M059J (cell line): ENCODE data around the gene TM4SF18. TPM values are rescaled to one million over a fixed set of nuclear protein-coding genes. Genes with fewer than 3 reads are reported as not detected.

ENCODE experiments used
- DNase-seq: peaks from one replicate; pipeline ENCODE4 v3.0.0-alpha.2; 2012; ENCODE audit warnings: low read depth
- total RNA-seq: library from RNA; depleted of rRNA; stranded (reverse); fragments of >200 nt; shearing (Covaris generic); gene quantifications from 2 replicates; pipeline ENCODE4 v1.2.3, GENCODE V29; 2014; rRNA removed

TM4SF18 gene
- total RNA-seq, 1 experiment from 2014 or later = 19.7 TPM

DNA sequence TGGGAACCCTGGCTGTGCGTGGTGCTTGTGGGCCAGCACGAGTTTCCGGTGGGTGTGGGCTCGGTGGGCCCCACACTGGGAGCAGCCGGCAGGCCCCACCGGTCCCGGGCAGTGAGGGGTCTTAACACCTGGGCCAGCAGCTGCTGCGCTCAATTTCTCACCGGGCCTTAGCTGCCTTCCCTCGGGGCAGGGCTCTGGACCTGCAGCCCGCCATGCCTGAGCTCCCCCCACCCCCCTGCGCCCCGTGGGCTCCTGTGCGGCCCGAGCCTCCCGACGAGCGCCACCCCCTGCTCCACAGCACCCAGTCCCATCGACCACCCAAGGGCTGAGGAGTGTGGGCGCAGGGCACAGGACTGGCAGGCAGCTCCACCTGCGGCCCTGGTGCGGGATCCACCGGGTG lies 49.4 kb downstream of the TM4SF18 start:
- DNase-seq = no peak

DNA sequence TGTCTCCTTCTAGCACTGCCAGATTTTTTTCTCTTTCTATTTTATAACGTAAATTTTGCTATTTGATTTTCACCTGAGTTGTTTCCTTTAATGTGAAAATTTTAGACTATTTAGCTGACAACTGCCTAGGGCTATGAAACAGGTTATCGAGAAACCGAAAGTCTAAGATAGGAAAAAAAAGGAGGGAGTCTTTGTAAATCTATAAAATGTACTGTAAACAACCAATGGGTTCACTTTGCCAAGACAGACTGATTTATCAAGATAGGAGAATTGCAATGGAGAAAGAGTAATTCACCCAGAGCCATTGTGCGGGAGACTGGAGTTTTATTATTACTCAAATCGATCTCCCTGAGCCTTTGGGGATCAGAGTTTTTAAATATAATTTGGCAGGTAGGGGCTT lies 50.0 kb downstream of the TM4SF18 start:
- DNase-seq = no peak

DNA sequence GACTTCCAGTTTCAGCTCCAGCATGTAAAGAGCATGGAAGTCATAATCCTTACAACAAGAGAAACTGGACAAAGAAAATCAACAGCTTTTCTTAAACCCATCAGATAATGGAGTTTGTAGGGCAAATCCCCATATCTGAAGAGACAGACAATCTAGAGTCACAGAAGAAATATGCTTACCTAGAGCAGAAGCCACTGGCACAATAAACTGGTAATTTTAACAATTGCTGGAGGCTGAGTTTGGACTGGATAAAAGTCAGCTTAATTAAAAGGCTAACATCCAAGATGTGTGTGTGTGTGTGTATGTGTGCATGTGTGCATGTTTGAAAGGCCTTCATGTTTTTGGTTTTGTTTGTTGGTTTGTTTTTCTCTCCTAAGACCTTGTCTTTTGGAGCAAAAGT lies 50.6 kb downstream of the TM4SF18 start:
- DNase-seq = no peak

DNA sequence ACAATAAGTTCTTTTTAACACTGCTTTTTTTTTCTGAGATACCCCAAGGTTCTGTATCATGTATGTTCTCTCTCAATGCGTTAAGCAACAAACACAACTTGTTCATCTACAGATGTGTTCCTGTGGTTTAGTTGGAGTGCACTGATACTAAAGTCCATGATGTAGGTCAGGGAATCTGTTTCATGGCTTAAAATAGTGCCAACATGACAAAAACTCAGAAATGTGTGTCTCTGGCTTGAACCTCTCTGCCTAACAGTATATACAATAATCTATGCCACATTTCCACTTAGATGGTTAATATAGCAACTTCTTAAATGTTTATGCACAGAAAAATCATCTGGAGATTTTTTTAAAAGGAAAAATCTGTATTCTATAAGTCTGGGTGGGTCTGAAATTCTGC lies 51.1 kb downstream of the TM4SF18 start:
- DNase-seq = no peak

DNA sequence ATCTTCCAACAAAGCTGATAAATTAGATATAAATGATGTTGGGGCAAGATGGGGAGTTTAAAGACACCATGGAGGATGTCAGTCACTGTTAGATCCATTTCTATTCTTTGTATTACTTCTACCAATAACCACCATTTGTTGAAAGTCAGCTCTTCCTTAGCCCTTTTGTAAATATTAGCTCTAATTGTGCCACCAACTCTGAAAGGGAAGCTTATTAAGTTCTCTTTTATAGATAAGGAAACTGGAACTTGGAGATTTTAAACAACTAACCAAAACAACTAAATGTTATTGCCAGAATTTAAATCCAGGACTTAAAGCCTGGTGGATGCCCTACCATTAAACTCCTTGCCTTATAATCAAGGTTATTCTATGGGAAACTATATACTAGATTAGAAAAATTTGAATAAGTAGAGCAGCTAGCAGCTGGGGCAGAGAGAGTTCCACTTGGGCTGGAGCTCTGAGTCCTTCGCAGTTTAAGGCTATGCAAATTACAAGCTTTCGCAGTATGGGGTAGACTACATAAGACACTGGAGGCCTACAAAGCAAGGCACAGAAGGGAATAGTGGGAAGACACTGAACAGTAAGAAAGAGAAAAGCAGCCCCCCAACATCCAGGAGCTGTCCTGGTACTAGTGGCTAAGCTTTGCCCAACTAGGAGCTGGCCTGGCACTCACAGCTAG lies 52.6 kb downstream of the TM4SF18 start:
- no peak for DNase-seq

DNA sequence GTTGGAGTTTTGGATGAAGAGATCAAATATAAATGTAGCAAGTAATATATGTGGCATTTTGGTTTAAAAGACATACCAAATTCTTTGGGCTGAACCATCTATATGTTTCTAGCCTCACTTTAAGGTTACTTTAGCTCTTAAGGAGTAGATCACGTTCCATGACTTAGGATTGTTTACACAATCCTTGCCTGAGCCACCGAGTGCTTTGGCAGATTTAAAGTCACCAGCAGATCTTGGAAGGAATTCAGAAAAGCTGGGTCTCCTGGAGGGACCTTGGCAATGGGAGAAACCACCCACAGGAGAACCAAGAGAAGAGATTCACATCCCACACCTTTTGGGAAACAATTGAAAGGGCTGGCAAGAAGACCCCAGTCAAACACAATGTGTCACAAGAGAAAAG lies 54.5 kb downstream of the TM4SF18 start:
- DNase-seq = peak; percentile 63

DNA sequence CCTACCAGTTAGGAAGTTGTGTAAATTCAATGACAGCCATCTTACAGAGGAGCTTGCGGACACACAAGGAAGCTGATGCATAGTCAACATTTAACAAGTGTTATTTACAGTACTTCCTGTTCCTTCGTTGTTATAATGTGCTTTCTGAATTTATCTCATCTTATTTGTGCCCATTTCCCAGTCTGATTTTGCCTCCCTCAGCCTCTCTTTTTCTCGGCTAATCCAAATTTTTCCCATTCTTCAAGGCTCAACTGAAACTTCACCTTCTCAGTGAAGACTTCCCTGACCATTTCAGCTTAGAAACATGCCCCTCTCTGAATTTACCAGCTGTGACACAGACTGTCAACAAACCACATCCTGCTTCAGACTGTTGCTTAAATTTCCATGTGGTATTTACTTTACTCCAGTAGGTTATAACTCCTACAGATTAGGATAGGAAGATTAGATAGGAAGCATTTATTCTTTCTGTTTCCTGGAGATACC lies 56.1 kb downstream of the TM4SF18 start:
- peak; percentile 92 for DNase-seq

DNA sequence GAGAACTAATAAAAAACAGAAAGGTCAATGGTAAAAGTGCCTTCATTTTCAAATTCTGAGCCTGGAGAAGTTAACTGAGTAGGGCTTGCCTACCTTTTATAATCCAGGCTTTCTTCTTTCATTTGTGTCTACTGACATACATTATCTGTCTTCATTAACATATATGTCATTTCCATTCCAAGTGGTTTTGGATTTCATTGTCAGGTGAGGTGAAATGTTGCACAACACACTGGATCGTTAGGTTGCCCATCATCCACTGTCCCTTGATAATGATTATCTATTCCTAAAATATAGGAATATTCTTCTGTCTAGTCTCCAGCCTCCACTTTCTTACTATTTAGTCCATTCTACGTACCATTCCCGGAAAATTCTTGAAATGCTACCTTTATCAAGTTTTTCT lies 56.8 kb downstream of the TM4SF18 start:
- no peak for DNase-seq

DNA sequence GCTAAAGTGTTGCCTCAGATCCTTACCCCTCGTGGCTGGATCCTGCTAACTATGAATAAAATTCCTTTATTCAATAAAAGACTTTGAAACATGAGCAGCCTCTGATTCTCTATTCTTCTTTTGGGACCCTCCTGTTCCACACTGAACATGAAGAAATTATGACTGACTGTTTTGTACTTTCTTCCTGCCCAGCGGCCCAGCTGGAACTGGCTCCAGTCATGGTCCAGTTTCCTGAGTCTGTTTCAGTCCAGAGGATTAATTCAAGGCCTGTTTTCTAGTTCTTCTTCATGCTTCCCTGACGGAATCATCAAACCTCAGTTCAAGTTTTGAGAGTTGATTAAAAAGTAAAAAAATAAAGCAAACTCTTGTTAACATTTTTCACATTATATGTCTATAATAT lies 59.2 kb downstream of the TM4SF18 start:
- DNase-seq = no peak

DNA sequence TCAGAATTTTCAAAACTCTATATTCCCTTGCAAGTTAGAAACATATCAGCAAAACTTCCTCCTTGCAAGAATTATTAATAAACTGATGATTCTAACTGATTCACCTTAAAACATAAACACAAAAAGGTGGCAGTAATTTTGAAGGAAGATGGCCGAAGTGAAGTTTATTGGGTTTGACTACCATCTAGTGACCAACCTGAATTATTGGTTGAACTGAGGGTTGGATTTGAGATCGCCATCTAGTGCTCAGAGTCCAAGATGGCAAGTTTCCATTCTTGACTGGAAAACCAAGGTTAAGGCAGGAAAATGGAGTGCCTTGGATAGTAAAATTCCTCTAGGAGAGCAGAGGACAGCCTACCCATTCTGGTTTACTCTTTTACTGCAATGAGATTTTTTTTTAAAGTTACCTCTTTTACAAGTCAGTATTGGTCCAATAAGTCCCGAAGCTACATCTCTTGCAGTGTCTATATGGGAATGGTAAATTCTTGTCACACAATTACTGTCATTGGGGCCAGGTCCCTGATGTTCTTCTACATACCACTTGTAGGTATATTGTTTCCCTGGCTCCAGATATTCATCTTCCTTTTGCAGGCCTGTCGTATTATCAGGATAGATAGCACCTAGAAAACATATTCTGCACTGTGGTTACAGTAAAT lies 60.2 kb downstream of the TM4SF18 start:
- DNase-seq = peak; percentile 90

DNA sequence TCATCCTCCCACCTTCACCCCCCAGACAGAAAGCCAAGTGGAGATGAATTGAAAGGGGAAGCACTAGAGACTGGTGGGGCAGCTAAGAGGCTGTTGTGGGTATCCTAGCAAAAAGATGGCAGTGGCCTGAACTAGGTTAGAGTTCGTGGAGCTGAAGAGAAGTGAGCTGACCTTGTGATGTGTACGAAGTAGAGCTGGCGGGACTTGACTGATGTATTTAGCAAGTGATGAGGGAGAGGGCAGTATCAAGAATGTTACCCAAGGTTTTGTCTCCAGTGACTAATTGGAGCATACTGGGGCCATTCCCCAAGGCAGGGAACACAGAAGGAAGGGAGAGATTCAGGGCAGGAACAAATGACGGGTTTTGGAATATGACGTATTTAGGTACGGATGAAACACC lies 61.8 kb downstream of the TM4SF18 start:
- no peak for DNase-seq

DNA sequence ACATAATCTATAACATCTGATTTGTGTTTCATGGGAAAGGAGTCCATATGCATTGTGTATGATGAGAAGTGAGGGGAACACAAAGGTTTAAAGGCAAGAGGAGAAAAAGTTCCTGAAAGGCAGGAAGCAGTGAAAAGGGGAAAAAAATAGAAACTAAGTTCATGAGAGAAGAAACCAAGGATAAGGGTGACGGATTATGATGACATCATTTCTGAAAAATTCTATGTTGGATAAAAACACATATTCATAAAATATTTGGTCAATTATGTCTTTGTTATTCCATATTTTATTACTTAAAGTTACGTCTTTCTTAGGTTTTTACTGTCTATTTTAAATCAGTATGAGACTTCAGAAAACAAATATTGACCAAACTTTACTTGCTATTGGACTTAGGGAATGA lies 63.3 kb downstream of the TM4SF18 start:
- no peak for DNase-seq

DNA sequence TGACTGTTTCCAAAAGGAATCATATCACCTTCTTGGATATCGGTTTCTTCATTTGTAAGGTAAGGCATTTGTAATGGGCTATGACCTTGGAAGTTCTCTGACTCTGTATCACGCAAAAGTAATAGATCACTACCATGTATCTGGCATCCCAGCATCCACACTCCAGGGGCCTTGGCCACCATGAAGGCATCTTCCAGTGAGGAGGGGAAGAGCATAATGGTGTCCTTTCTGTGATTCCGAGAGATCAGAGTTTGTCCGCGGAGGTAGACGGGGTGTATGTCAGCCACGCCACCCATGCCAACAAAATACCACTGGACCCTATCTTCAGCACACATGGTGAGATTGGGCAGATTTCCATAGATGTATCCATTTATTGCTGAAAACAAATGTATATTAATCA lies 63.7 kb downstream of the TM4SF18 start:
- no peak for DNase-seq

Other genes with a start within 250 kb of the TM4SF18 start
- 87.9 and 110 TPM in 2 replicates for gene HLTF, start 247.1 kb downstream of the TM4SF18 start, total RNA-seq
- 55.7 and 62.2 TPM in 2 replicates for gene HPS3, start 204.0 kb downstream of the TM4SF18 start, total RNA-seq
- 2.7 and 3.4 TPM in 2 replicates for gene CP, start 111.8 kb downstream of the TM4SF18 start, total RNA-seq
- 188 and 207 TPM in 2 replicates for gene TM4SF1, start 44.0 kb upstream of the TM4SF18 start, total RNA-seq
- gene TM4SF4, start 141.1 kb upstream of the TM4SF18 start, total RNA-seq = 21.7 TPM in 1 of 2 replicates, not detected in the other